Esophagus muscularis mucosa (tissue), 4 donors: ENCODE results near the gene RUVBL2. TPM values are rescaled to one million over a fixed set of nuclear protein-coding genes. Genes with fewer than 3 reads are reported as not detected.

Experiments used
- DNase-seq: peaks from one replicate; pipeline ENCODE4 v3.0.0-alpha.2; 2017; ENCODE audit errors: extremely low spot score
- H3K27ac ChIP-seq, 4 donors: fragments of 200-600 bp; sonication (generic); replicated peaks in 1 of 4; 1 replicate in 3 of 4; 2 replicates in 1 of 4; pipeline ENCODE4 v1.5.1; 2016 to 2019; ENCODE audit warnings: mild to moderate bottlenecking in 1 of 4
- H3K27me3 ChIP-seq, 4 donors: fragments of 200-600 bp; sonication (generic); one replicate each; pipeline versions ENCODE4 v1.5.1 to v1.6.0; 2016 to 2019
- H3K36me3 ChIP-seq, 4 donors: fragments of 200-600 bp; sonication (generic); one replicate each; pipeline ENCODE4 v1.5.1; 2016 to 2019
- H3K4me1 ChIP-seq, 4 donors: fragments of 200-600 bp; sonication (generic); one replicate each; pipeline ENCODE4 v1.5.1; 2016 to 2019
- H3K4me3 ChIP-seq, 4 donors: fragments of 200-600 bp; sonication (generic); 1 replicate in 2 of 4; 2 replicates in 2 of 4; pipeline ENCODE4 v1.5.1; 2016 to 2019; ENCODE audit warnings: mild to moderate bottlenecking in 4 of 4, moderate library complexity in 1 of 4
- H3K9me3 ChIP-seq, 4 donors: fragments of 200-600 bp; sonication (generic); 1 replicate in 3 of 4; 2 replicates in 1 of 4; pipeline ENCODE4 v1.5.1; 2016 to 2019
- EP300 ChIP-seq: sonication (generic); formaldehyde crosslinking; IDR thresholded peaks from one replicate; pipeline ENCODE4 v1.6.1; 2017; ENCODE audit warnings: antibody characterized with exemption
- POLR2A ChIP-seq: fragments of 450-650 bp; IDR thresholded peaks from one replicate; pipeline ENCODE4 v1.6.1; 2017; ENCODE audit warnings: antibody characterized with exemption, moderate library complexity, mild to moderate bottlenecking, low read depth
- POLR2AphosphoS5 ChIP-seq, 2 donors: sonication (generic); formaldehyde crosslinking; IDR thresholded peaks; one replicate each; pipeline ENCODE4 v1.6.1; 2017; ENCODE audit warnings: antibody characterized with exemption in 2 of 2
- WGBS: methylation state at CpG from one replicate; pipeline ENCODE4 v1.1.5; 2018; 5-methylcytosine and 5-hydroxymethylcytosine counted together
- intact Hi-C: fragments of 100-400 bp; cut with DNase I; formaldehyde crosslinking; loops from one replicate; pipeline ENCODE4 v1.15.1; 2023
- total RNA-seq, 4 donors: library from RNA; depleted of rRNA; stranded (reverse); fragments of >200 nt; gene quantifications; one replicate each; pipeline versions ENCODE4 v1.1.0 to v1.2.1, GENCODE V29; 2016
- TF ChIP-seq, protein P1 (sequence below), 3 experiments: fragments of 200-600 bp in 2 of 3; fragments of 450-650 bp in 1 of 3; sonication (generic) in 2 of 3; IDR thresholded peaks; one replicate each; pipeline ENCODE4 v1.5.1; 2017 to 2019; ENCODE audit warnings: antibody characterized with exemption in 3 of 3, mild to moderate bottlenecking in 2 of 3, moderate library complexity in 1 of 3

The RUVBL2 gene
- total RNA-seq, 4 donors from 2014 or later: 72.7 to 113 (median 97.6) TPM

DNA sequence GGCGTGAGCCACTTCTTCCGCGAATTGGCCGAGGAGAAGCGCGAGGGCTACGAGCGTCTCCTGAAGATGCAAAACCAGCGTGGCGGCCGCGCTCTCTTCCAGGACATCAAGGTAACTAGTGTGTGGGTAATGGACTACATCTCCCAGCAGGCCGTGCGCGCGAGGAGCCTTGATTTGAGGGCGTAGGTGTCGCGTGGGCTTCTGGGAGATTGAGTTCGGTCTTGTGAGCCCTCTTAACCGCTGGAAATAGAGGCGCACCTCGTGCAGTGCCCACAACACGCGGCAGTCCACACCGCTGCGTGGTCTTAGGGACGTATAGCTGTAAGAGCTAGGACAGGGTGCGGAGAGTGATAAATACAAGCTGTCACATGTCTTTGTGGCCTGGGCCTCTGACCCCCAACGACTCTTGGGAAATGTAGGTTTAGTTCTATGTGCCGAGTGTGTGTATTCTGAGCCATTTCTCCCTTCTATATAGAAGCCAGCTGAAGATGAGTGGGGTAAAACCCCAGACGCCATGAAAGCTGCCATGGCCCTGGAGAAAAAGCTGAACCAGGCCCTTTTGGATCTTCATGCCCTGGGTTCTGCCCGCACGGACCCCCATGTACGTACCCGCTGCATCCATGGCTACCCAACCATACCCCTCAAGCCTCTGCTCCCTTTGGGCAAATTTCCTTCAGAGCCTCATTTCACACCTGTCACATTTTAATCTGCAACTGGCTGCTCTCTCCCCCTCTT lies 27.7 kb upstream of the RUVBL2 start:
- Histone ChIP-seq H3K4me3 (peak overlapping the region; percentile 72 to 94 (median 76)), H3K36me3 (peaks cover 13 to 56% (median 43%) of the 10 kb centered on the region in 4 donors), H3K9me3 (no peaks in the 10 kb centered on the region), H3K4me1 (peaks cover 53 to 71% (median 67%) of the 10 kb centered on the region in 4 donors), H3K27ac (peak overlapping the region; percentile 92 to 94 (median 93)), H3K27me3 (no peaks in the 10 kb centered on the region)
- 21% methylated on average over 17 of the region's 36 CpGs for WGBS
- TF ChIP-seq POLR2AphosphoS5 (IDR thresholded peaks at IDR 0.05) (peak in 1 of 2 donors; percentile 83), POLR2A (no peak)
- intact Hi-C loops: loop anchor here (5.0 kb wide), 1 partner anchor 94 kb away; the partner anchor contains the start of gene PPP1R15A
- DNase-seq: peak; percentile 97

- H3K9me3 ChIP-seq: no peaks in the 10 kb centered on the region
- no peaks in the 10 kb centered on the region for H3K27me3 ChIP-seq
- intact Hi-C loops: loop anchor here (5.0 kb wide), 1 partner anchor 94 kb away; the partner anchor contains the start of gene PPP1R15A
- H3K36me3 ChIP-seq: peaks cover 13 to 61% (median 49%) of the 10 kb centered on the region in 4 donors
- H3K4me1 ChIP-seq: peaks cover 53 to 73% (median 69%) of the 10 kb centered on the region in 4 donors
- peak overlapping the region; percentile 92 to 94 (median 93) for H3K27ac ChIP-seq
- H3K4me3 ChIP-seq: peak overlapping the region; percentile 72 to 94 (median 76)
- DNase-seq: no peak
- TF ChIP-seq POLR2A (no peak), POLR2AphosphoS5 (IDR thresholded peaks at IDR 0.05) (no peak), EP300 (no peak)
- TF ChIP-seq, protein P1, sequence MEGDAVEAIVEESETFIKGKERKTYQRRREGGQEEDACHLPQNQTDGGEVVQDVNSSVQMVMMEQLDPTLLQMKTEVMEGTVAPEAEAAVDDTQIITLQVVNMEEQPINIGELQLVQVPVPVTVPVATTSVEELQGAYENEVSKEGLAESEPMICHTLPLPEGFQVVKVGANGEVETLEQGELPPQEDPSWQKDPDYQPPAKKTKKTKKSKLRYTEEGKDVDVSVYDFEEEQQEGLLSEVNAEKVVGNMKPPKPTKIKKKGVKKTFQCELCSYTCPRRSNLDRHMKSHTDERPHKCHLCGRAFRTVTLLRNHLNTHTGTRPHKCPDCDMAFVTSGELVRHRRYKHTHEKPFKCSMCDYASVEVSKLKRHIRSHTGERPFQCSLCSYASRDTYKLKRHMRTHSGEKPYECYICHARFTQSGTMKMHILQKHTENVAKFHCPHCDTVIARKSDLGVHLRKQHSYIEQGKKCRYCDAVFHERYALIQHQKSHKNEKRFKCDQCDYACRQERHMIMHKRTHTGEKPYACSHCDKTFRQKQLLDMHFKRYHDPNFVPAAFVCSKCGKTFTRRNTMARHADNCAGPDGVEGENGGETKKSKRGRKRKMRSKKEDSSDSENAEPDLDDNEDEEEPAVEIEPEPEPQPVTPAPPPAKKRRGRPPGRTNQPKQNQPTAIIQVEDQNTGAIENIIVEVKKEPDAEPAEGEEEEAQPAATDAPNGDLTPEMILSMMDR (IDR thresholded peaks at IDR 0.05): no peak
- WGBS: 83% methylated on average over 10 of the region's 10 CpGs
Measured at GRCh38 chr19:48966541-48967345, 26.9 kb upstream of the RUVBL2 start.

DNA sequence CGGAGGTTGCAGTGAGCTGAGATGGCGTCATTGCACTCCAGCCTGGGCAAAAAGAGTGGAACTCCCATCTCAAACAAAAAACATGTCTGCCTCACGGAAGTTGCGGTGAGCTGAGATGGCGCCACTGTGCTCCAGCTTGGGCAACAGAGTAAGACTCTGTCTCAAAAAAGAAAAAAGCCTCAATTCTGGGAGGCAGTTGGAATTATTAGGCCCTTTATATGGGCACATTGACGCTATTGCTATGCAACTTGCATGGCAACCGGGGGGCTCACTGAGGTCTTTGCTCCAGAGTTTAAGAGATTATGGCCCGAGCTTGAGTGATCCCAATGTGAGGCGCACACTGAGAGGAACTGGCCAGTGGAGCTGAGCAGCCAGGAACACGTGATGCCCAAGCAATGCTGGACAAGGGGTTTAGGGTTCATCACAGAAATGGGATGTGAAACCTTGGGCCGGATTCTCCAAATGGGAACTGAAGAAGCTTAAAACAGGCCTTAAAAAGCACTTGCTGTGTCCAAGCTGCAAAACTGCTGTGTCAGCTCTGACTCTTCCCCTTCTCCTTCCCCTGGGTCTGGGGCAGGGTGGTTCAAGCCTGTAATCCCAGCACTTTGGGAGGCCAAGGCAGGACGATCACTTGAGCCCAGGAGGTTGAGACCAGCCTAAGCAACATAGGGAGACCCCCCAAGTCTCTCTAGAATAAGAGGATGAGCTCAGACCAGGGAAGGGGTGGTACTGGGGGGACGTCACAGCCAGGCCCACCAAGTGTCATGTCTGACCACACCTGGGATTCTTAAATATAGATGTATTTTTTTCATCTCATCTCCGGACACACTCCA lies 26.1 kb upstream of the RUVBL2 start:
- H3K27me3 ChIP-seq: no peaks in the 10 kb centered on the region
- peaks cover 49 to 65% (median 61%) of the 10 kb centered on the region in 4 donors for H3K4me1 ChIP-seq
- intact Hi-C loops: loop anchor here (5.0 kb wide), 1 partner anchor 95 kb away; the partner anchor contains the start of gene PPP1R15A
- peaks cover 16 to 69% (median 57%) of the 10 kb centered on the region in 4 donors for H3K36me3 ChIP-seq
- H3K4me3 ChIP-seq: peak overlapping the region; percentile 72 to 94 (median 76)
- peak overlapping the region; percentile 92 to 94 (median 93) for H3K27ac ChIP-seq
- 74% methylated on average over 14 of the region's 14 CpGs for WGBS
- TF ChIP-seq, protein P1 (IDR thresholded peaks at IDR 0.05): no peak
- peak in 1 of 2 donors; percentile 15 for TF ChIP-seq POLR2AphosphoS5 (IDR thresholded peaks at IDR 0.05)
- DNase-seq: no peak
- no peaks in the 10 kb centered on the region for H3K9me3 ChIP-seq

- no peak overlapping the region for H3K4me3 ChIP-seq
- intact Hi-C loops: loop anchor here (5.0 kb wide), 1 partner anchor 96 kb away; the partner anchor contains the start of gene PPP1R15A
- peaks cover 47 to 58% (median 55%) of the 10 kb centered on the region in 4 donors for H3K4me1 ChIP-seq
- TF ChIP-seq POLR2AphosphoS5 (IDR thresholded peaks at IDR 0.05): no peak
- TF ChIP-seq, protein P1 (IDR thresholded peaks at IDR 0.05): no peak
- no peaks in the 10 kb centered on the region for H3K9me3 ChIP-seq
- DNase-seq: no peak
- no peaks in the 10 kb centered on the region for H3K27me3 ChIP-seq
- 62% methylated on average over 4 of the region's 4 CpGs for WGBS
- H3K27ac ChIP-seq: peak overlapping the region; percentile 53 to 93 (median 92)
- H3K36me3 ChIP-seq: peaks cover 20 to 75% (median 64%) of the 10 kb centered on the region in 4 donors
Measured at GRCh38 chr19:48968179-48968661, 25.5 kb upstream of the RUVBL2 start.
